Activated naive CD4-positive, alpha-beta T cell treated with anti-CD3 and anti-CD28 coated beads, Interleukin-2, amount 50 U/mL, for 16 hours (primary cell): ENCODE measurements around the gene CCL28.
"Not testable (repeated sequence)": the region's sequence is repeated elsewhere in the genome, so short reads cannot be mapped to it uniquely, and the experiment has no call there.

ENCODE experiments used
- DNase-seq: peaks from one replicate; pipeline ENCODE4 v3.0.0-alpha.2; 2020

The CCL28 gene, protein sequence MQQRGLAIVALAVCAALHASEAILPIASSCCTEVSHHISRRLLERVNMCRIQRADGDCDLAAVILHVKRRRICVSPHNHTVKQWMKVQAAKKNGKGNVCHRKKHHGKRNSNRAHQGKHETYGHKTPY

DNA sequence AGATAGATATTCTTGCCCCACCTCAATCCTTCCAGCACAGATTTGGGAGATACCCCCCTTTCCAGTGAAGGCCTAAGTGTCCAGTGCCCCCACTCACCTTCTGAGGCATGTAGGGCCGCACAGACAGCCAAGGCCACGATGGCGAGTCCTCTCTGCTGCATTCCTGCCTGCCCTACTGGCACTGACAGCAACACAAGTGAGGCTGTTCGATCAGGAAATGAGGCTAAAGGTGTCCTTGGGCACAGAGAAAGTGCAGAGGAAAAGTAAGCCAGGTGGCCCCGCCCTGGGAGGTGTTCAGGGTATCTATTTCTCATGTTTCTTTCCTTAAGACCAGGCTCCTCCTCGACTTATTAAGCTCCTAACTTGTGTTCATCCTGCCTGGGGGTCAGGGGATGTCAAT, at the start of gene CCL28:
Gene CCL28 (minus strand): TSS at position 236 of the 400 bp plus-strand sequence. CDS start 75 bp downstream, at position 161.
- DNase-seq, result no peak

- DNase-seq, result no peak
Measured at GRCh38 chr5:43461066-43461465, 48.9 kb upstream of the CCL28 start.

GRCh38 chr5:43456556-43456955, 44.4 kb upstream of the CCL28 start:
- DNase-seq, result no peak

GRCh38 chr5:43441575-43441974, 29.4 kb upstream of the CCL28 start:
- not testable (repeated sequence) for DNase-seq

- no peak for DNase-seq
Measured at GRCh38 chr5:43437062-43437660, 25.0 kb upstream of the CCL28 start.

- no peak for DNase-seq
Measured at GRCh38 chr5:43433382-43433781, 21.2 kb upstream of the CCL28 start.

DNA sequence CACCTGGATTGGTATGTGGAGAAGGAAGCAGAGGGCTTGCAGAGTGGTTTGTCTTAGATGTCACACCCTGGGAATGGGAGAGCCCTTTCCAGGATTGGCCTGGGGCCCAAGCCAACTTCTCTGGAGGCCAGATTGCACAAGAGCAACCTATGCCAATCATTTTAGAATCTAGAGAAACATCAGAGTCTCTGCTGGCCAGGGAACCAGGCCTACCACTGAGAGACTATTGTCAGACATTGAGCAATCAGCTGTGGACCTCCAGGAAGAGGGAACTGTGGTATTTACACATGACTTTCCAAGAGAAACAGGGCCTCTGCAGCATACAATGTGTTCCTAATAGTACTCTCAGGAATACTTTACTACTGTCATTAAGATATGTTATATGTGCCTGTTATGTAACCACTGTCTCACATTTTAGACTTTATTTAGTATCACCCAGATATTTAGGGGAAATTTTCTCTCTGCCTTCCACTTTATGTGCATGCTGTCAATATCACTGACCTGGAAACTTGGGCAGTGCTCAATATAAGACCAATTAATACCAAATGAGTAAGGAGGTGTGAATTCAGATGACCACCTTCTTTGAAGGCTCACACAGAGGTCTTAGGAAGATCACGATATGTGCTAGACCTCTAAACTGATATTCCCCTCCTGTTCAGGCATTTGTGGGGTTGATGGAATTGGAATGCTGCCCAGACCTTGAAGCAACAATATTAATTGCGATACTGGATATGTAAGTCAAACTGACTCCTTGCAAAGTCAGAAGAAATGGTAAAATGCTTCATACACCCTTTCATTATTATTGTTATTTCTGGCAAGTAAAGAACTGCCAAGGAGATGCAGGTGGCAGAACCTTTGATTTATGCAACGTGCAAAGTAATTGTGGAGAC, 20.5 kb upstream of the CCL28 start:
- no peak for DNase-seq

- DNase-seq, result no peak
Measured at GRCh38 chr5:43429706-43430105, 17.5 kb upstream of the CCL28 start.

DNA sequence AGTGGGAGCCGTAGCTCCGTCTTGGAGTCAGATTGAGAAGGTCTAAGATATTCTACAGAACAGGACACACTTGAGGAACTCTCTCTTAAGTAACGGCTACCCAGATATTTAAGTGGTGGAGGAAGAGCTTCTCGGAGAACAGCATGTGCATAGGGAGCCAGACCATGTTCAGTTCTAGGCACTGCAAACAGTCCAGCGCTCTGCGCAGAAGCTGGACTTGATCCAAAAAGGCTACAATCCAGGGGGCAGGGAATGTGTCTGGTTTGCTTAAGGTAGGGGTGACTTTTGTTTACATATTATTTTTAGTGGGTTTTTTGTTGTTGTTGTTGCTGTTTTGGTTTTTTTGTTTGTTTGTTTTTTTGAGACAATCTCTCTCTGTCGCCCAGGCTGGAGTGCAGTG, 16.8 kb upstream of the CCL28 start:
- DNase-seq, result no peak

- DNase-seq, result no peak
Measured at GRCh38 chr5:43427306-43427705, 15.1 kb upstream of the CCL28 start.

GRCh38 chr5:43425983-43426382, 13.8 kb upstream of the CCL28 start:
- DNase-seq, result no peak

GRCh38 chr5:43423086-43423485, 10.9 kb upstream of the CCL28 start:
- DNase-seq, result not testable (repeated sequence)

DNA sequence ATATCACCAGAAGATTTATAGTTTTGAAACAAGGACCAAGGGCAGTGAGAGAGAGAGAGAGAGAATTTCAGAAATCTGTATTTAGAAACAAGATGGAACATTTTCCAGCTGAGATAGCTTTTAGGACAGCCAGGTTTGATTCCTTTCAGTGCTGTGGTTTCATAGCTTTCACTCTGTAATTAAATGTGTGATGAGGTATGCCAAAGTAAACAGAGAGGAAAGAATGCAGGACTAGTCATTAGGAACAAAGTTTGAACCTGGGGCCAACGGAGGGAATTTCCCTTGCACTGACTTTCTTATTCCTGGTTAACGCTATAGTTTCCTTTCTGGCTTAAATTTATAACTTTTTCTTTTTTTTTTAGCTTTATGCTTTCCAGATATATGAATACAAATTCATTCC, 10.0 kb upstream of the CCL28 start:
- no peak for DNase-seq

- no peak for DNase-seq
Measured at GRCh38 chr5:43421450-43422133, 9.4 kb upstream of the CCL28 start.

DNA sequence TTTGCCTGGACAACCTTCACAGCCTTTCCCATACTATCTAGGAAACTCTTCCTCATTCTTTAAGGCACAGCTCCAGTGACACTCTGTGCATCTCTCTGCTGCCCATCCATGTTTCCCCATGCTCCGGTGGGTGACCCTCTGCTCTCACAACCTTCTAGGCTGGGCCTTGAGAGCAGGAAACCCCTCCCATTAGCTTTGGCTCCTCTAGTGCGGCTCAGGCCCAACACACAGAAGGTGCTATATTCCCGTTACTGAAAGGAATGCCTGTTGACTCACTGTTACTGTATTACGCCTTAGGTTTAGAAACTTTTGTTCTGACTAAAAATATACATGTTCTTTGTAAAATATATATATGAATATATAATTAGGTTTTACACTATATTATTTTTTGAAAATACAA, 8.1 kb upstream of the CCL28 start:
- no peak for DNase-seq

GRCh38 chr5:43418561-43418960, 6.4 kb upstream of the CCL28 start:
- no peak for DNase-seq

- DNase-seq, result no peak
Measured at GRCh38 chr5:43416803-43417394, 4.7 kb upstream of the CCL28 start.

GRCh38 chr5:43415935-43416802, 4.0 kb upstream of the CCL28 start:
- no peak for DNase-seq

DNA sequence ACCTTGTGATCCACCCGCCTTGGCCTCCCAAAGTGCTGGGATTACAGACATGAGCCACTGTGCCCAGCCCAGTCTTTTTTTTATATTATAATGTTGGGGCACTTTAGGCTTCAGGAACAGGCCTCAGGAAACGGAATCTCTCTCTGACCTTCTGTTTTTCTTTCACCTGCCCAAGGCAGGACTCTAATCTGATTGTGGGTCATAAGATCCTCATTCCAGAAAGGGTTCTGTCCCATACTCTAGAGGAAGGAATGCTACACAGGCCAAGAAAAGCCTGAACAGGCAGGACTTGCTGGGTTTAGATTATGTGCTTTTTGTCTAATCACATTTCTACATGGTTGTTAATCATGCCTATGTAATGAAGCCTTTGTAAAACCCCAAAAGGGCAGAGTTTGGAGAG, 1.8 kb upstream of the CCL28 start:
- no peak for DNase-seq

GRCh38 chr5:43412644-43413043, 453 bp upstream of the CCL28 start:
- DNase-seq, result no peak

DNA sequence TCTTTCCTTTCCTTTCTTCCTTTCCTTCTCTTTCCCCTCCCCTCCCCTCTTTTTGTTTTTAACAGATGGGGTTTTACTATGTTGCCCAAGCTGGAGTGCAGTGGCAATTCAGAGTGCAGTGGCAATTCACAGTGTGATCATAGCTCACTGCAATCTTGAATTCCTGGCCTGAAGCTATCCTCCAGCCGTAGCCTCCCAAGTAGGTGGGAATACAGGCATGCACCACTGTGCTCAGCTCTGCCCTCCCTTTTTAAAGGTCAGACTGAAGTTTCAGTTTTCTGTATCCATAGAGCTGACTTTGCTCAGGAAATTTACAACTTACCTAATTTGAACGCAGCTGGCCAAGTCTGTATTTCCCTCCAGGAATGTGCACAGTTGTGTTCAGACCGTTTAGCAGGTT, 696 bp downstream of the CCL28 start:
- DNase-seq, result no peak

- no peak for DNase-seq
Measured at GRCh38 chr5:43410414-43410813, 1.8 kb downstream of the CCL28 start.
